Activated CD8-positive, alpha-beta T cell treated with anti-CD3 and anti-CD28 coated beads, Interleukin-2, amount 10 ng/mL, durations not matched to agents 7 days and 5 days (primary cell): ENCODE results near the gene SLIT1. TPM values are rescaled to one million over a fixed set of nuclear protein-coding genes. Genes with fewer than 3 reads are reported as not detected.

ENCODE experiments used
- ATAC-seq: fragments of 150-1000 bp; cut with Tn5 transposase; one replicate; pipeline ENCODE4 v1.10.0; 2021; ENCODE audit warnings: moderate library complexity
- CTCF ChIA-PET: fragments of 350-600 bp; sonication (Branson Sonifier 250); formaldehyde crosslinking; loops from one replicate; lab custom pipeline; 2021; ENCODE audit warnings: antibody characterized with exemption; lab: Charles Lee
- POLR2A ChIA-PET: fragments of 350-600 bp; sonication (Branson Sonifier 250); formaldehyde crosslinking; loops from one replicate; lab custom pipeline; 2021; ENCODE audit warnings: antibody characterized with exemption; lab: Charles Lee
- DNase-seq: peaks from one replicate; pipeline ENCODE4 v3.0.0-alpha.2; 2020
- H3K27ac Mint-ChIP-seq: one replicate; pipeline ENCODE4 v1.8.0; 2021; ENCODE audit warnings: mild to moderate bottlenecking, mixed read lengths
- H3K27me3 Mint-ChIP-seq: one replicate; pipeline ENCODE4 v1.8.0; 2021; ENCODE audit warnings: low read depth, mixed read lengths
- H3K36me3 Mint-ChIP-seq: one replicate; pipeline ENCODE4 v1.8.0; 2021; ENCODE audit warnings: low read depth, mixed read lengths
- H3K4me1 Mint-ChIP-seq: one replicate; pipeline ENCODE4 v1.8.0; 2021; ENCODE audit warnings: low read depth, mixed read lengths
- H3K4me3 Mint-ChIP-seq: one replicate; pipeline ENCODE4 v1.8.0; 2021; ENCODE audit warnings: mild to moderate bottlenecking, mixed read lengths
- H3K9me3 Mint-ChIP-seq: one replicate; pipeline ENCODE4 v1.8.0; 2022; ENCODE audit warnings: mixed read lengths; ENCODE audit not compliant: insufficient read depth
- total RNA-seq, 2 experiments: library from RNA; stranded (reverse); gene quantifications; one replicate each; pipeline ENCODE4 v1.2.3, GENCODE V29; 2021

SLIT1 gene
- total RNA-seq, 2 experiments from 2014 or later, result 0.70 to 0.71 TPM

DNA sequence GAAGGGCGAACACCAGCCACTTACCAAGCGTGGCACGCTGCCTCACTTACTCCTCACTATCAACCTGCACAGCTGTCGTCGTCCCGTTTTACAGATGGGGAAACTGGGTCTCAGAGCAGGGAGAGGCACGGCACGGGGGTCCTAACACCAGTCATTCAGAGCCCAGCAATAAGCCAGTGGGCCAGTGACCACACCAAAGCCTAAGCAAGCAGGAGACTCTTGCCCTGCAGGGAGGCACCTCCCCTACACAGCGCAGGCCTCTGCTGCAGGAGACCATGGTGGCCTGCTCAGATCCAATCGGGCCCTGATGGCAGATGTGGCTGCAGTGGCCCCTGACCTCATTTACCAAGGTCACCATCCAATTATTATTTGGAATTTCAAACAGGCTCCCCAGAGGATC, 4.8 kb downstream of the SLIT1 start:
- H3K4me1 Mint-ChIP-seq, result peaks cover 4% of the 10 kb centered on the region
- no peaks in the 10 kb centered on the region for H3K36me3 Mint-ChIP-seq
- no peaks in the 10 kb centered on the region for H3K9me3 Mint-ChIP-seq
- DNase-seq (no peak), ATAC-seq (no peak)
- no peak overlapping the region for H3K27ac Mint-ChIP-seq
- H3K27me3 Mint-ChIP-seq, result peaks cover 47% of the 10 kb centered on the region
- ChIA-PET POLR2A (interaction anchor here (0.6 kb wide), 1 partner anchor 129 kb away, joined by 3 read pairs; no protein-coding TSS in a partner anchor), CTCF (interaction anchor here (2.9 kb wide), 1 partner anchor 16 kb away, joined by 11 read pairs; no protein-coding TSS in a partner anchor)
- no peak overlapping the region for H3K4me3 Mint-ChIP-seq

DNA sequence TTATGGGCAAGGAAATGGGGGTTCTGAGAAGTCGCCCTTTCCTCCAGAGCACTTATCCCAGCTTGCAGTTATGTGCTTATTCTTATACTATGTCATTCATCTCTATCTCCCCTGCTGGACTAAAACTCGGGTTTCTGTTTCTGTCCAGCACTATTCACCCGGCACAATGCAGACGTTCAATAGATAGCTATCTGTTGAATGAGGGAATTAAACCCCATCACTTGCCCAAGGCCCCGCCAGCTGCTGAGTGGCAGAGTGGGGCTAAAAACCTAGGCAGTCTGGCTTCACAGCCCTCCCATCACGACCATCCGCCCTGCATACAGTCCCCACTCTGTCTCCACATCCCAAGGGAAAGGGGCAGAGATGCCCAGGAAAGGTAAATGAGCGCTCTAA, 5.4 kb downstream of the SLIT1 start:
- CTCF ChIA-PET, result interaction anchor here (1.3 to 2.9 kb wide), 2 partner anchors 16 to 30 kb away, joined by 3 to 11 read pairs; no protein-coding TSS in a partner anchor
- Mint-ChIP-seq H3K4me3 (no peak overlapping the region), H3K4me1 (peaks cover 4% of the 10 kb centered on the region), H3K27me3 (peaks cover 47% of the 10 kb centered on the region), H3K27ac (no peak overlapping the region), H3K9me3 (no peaks in the 10 kb centered on the region), H3K36me3 (no peaks in the 10 kb centered on the region)
- DNase-seq (no peak), ATAC-seq (no peak)
- POLR2A ChIA-PET, result interaction anchor here (0.6 kb wide), 1 partner anchor 128 kb away, joined by 3 read pairs; no protein-coding TSS in a partner anchor

DNA sequence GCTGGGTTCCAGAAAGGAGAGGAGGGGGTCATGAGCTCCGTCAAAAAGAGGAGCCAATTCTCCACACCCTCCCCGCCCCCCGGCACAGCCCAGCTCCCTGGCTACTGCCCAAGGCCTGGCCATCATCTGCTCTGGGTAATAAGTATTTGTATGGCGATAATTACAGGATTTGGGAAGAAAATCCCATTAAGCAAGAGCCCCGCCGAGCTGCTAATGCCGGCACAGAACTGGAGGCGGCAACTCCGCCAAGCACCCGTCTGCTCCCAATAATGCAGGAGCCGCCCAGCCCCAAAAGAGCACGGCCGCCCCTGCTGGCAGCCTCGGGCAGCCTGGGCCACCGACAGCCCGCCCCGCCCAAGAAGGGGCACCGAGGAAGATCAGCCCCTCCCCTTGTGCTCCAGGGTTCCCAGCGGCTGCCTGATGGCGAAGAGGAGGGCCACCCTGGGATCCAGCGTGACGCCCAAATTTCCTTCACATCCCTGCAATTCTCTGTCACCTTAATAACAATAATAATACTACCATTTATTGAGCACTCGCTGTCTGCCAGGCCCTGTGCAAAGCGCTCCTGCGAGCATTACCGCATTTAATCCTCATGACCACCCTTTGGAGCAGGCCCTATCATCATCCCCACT, 5.9 kb downstream of the SLIT1 start:
- H3K9me3 Mint-ChIP-seq, result no peaks in the 10 kb centered on the region
- H3K36me3 Mint-ChIP-seq, result no peaks in the 10 kb centered on the region
- no peak overlapping the region for H3K4me3 Mint-ChIP-seq
- peaks cover 44% of the 10 kb centered on the region for H3K27me3 Mint-ChIP-seq
- ATAC-seq (no peak), DNase-seq (no peak)
- ChIA-PET POLR2A (no interaction called here), CTCF (interaction anchor here (1.3 to 2.9 kb wide), 3 partner anchors 17 to 31 kb away, joined by 3 to 11 read pairs (median 3); no protein-coding TSS in a partner anchor)
- peaks cover 2% of the 10 kb centered on the region for H3K4me1 Mint-ChIP-seq
- H3K27ac Mint-ChIP-seq, result no peak overlapping the region

DNA sequence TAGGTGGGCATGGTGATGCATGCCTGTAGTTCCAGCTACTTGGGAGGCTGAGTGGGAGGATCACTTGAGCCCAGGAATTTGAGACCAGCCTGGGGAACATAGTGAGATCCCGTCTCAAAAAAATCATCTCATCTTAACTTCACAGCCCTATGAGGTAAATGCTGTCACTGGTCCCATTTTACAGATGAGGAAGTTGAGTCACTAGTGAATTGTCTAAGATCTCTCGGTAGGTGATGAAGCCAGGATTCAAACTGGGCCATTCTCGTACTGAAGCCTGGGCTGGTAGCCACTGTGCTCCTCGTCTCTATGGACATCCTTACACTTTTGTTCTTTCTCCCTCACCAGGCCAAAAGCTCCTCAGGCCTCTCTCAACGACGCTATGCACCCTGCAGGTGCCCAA, 6.4 kb downstream of the SLIT1 start:
- ChIA-PET POLR2A (no interaction called here), CTCF (interaction anchor here (1.3 to 1.6 kb wide), 2 partner anchors 19 to 31 kb away, joined by 3 read pairs; no protein-coding TSS in a partner anchor)
- Mint-ChIP-seq H3K36me3 (no peaks in the 10 kb centered on the region), H3K27me3 (peaks cover 39% of the 10 kb centered on the region), H3K4me1 (no peaks in the 10 kb centered on the region), H3K27ac (no peak overlapping the region), H3K9me3 (no peaks in the 10 kb centered on the region), H3K4me3 (no peak overlapping the region)
- no peak for ATAC-seq
- DNase-seq, result no peak

DNA sequence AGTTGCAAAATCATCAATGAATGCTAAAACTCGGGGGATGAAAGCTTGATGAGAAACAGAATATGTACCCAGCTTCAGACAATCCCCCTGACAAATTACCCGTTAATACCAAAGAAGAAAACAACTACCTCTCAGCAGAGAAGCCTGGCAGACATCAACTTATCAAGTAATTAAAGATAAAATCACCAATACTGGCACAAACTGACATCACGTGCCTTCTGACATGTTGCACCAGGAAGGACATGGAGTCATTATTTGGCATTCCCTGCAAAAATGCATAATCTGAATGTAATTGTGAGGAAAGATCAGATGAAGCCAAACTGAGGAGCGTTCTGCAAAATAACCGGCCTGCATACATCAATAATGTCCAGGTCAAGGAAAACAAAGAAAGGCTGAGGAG, 7.7 kb downstream of the SLIT1 start:
- ChIA-PET CTCF (interaction anchor here (0.6 to 2.2 kb wide), 4 partner anchors 19 to 532 kb away, joined by 3 to 7 read pairs (median 6); no protein-coding TSS in a partner anchor), POLR2A (interaction anchor here (0.6 kb wide), 1 partner anchor 758 kb away, joined by 3 read pairs; no protein-coding TSS in a partner anchor)
- Mint-ChIP-seq H3K9me3 (no peaks in the 10 kb centered on the region), H3K27me3 (peaks cover 26% of the 10 kb centered on the region), H3K27ac (no peak overlapping the region), H3K4me3 (no peak overlapping the region), H3K4me1 (no peaks in the 10 kb centered on the region), H3K36me3 (no peaks in the 10 kb centered on the region)
- DNase-seq (no peak), ATAC-seq (no peak)

DNA sequence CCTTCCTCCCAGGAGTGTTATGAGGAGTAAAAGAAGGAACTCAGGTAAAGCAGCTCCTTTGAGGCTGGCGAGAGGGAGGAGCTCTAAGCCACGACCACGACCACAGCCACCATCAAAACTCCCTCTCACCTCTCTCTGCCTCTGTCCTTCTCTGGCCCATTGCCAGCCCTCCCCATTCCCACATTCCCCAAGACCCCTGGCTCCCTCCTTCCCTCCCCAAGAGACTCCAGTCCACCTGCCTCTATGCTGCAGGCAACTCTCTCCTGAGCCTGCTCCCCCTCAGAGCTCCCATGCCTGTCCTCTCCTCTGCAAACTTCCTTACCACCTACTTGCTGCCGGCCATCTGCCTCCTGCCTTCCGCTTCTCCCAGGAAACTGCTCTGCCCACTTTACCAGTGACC, 9.5 kb downstream of the SLIT1 start:
- ATAC-seq, result no peak
- no peaks in the 10 kb centered on the region for H3K4me1 Mint-ChIP-seq
- H3K27me3 Mint-ChIP-seq, result peaks cover 22% of the 10 kb centered on the region
- H3K4me3 Mint-ChIP-seq, result no peak overlapping the region
- ChIA-PET CTCF (interaction anchor here (2.0 to 2.2 kb wide), 2 partner anchors 20 to 104 kb away, joined by 6 to 7 read pairs; no protein-coding TSS in a partner anchor), POLR2A (no interaction called here)
- DNase-seq, result no peak
- H3K9me3 Mint-ChIP-seq, result no peaks in the 10 kb centered on the region
- H3K27ac Mint-ChIP-seq, result no peak overlapping the region
- H3K36me3 Mint-ChIP-seq, result no peaks in the 10 kb centered on the region

DNA sequence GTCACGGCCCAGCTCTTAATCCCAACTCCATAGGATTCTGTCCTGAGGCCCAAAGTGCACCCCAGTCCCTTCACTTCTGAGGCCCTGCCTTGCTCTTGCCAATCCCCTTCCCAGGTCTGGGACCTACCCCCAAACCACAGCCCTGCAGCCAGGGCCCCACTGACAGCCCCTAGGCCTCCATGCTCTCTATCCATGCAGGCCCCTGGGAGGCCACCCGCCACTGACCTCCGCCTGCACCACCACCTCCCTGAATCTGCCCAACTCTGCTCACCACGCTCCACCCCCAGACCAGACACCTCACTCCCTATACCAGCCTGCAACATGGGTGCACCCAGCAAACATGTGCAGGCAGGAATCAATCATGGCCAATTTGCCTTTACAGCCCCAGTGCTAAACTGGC, 10.2 kb downstream of the SLIT1 start:
- Mint-ChIP-seq H3K4me1 (no peaks in the 10 kb centered on the region), H3K27ac (no peak overlapping the region), H3K9me3 (no peaks in the 10 kb centered on the region), H3K27me3 (peaks cover 23% of the 10 kb centered on the region), H3K36me3 (no peaks in the 10 kb centered on the region), H3K4me3 (no peak overlapping the region)
- ChIA-PET POLR2A (no interaction called here), CTCF (no interaction called here)
- DNase-seq, result no peak
- no peak for ATAC-seq

DNA sequence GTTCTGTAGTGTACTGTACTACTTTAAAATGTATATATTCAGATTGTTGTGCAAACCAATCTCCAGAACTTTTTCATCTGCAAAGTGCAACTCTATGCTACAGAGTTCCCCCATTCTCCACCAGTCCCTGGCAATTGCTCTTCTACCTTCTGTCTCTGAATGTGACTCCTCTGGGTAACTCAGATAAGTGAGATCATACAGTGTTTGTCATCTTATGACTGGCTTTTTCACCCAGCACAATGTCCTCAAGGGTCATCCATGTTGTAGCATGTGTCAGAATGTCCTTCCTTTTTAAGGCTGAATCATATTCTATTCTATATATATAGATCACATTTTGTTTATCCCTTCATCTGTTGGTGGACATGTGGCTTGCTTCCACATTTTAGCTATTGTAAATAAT, 10.8 kb downstream of the SLIT1 start:
- ChIA-PET CTCF (interaction anchor here (2.1 kb wide), 1 partner anchor 22 kb away, joined by 7 read pairs; no protein-coding TSS in a partner anchor), POLR2A (no interaction called here)
- Mint-ChIP-seq H3K4me3 (no peak overlapping the region), H3K27me3 (peaks cover 17% of the 10 kb centered on the region), H3K4me1 (no peaks in the 10 kb centered on the region), H3K36me3 (no peaks in the 10 kb centered on the region), H3K27ac (no peak overlapping the region), H3K9me3 (no peaks in the 10 kb centered on the region)
- ATAC-seq (no peak), DNase-seq (no peak)

DNA sequence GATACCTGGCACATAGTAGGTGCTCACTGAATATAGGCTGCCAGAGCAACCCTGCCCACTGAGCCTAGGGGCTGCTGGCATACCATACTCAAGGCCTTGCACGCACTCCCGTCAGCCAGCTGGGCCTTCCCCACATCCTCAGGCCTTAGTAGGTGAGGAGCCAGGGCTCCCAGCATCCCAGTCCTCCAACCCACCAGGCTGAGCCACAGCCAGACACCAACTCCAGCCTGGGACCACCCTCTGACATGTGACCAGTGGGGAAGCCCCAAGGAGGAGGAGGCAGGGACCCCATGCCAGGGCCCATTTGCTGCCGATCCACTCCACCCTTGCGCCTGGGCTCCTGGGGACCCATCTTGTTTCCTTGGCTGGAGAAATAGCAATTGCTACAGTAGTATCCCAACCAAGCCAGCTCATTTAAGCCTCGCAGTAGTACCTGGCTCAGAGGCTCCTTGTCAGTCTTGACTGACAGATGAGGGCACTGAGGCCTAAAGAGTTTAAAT, 11.4 kb downstream of the SLIT1 start:
- ChIA-PET CTCF (interaction anchor here (2.1 kb wide), 1 partner anchor 23 kb away, joined by 7 read pairs; no protein-coding TSS in a partner anchor), POLR2A (no interaction called here)
- ATAC-seq (no peak), DNase-seq (no peak)
- Mint-ChIP-seq H3K36me3 (no peaks in the 10 kb centered on the region), H3K4me3 (no peak overlapping the region), H3K27me3 (peaks cover 15% of the 10 kb centered on the region), H3K27ac (no peak overlapping the region), H3K4me1 (no peaks in the 10 kb centered on the region), H3K9me3 (no peaks in the 10 kb centered on the region)

DNA sequence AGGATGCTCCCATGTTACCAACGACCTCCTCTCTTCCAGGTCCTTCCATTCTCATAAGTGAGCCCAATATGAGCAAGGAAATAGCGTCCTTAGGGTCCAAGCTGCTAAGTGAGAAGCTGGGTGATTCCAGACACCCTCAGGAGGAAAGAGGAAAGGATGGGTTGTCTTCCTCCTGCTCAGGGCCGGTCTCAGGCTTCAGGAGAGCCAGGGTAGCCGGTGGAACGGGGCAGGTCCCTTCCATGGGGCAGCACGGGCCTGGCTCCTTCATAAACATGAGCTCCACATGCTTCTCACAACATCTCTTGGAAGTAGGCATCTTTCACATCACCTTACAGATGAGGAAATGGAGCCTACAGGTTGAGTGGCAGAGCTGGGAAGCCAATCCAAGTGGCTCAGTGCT, 12.7 kb downstream of the SLIT1 start:
- ATAC-seq (no peak), DNase-seq (no peak)
- Mint-ChIP-seq H3K27ac (no peak overlapping the region), H3K36me3 (no peaks in the 10 kb centered on the region), H3K9me3 (no peaks in the 10 kb centered on the region), H3K27me3 (peaks cover 13% of the 10 kb centered on the region), H3K4me3 (no peak overlapping the region), H3K4me1 (no peaks in the 10 kb centered on the region)
- ChIA-PET POLR2A (no interaction called here), CTCF (interaction anchor here (2.1 kb wide), 1 partner anchor 24 kb away, joined by 7 read pairs; no protein-coding TSS in a partner anchor)

DNA sequence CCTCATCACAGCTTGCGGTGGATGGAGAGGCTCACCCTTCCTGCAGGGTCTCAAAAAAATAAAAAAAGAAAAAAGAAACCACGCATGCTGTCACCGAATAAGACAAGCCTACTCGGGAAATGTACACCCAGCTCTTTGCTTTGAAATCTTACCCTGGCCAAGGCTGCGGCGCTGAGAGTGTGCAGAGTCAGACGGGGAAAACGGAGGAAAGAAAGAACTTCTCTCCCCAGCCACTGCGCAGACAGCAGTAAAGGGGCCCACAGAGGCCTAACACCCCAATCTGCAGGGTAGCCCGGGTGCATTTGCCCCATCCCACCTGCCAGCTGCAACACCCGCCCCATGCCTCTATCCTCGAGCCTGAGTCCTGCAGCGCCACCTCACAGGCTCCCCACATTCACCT, 14.8 kb downstream of the SLIT1 start:
- no peak overlapping the region for H3K4me3 Mint-ChIP-seq
- POLR2A ChIA-PET, result no interaction called here
- no peaks in the 10 kb centered on the region for H3K36me3 Mint-ChIP-seq
- H3K4me1 Mint-ChIP-seq, result no peaks in the 10 kb centered on the region
- H3K27ac Mint-ChIP-seq, result no peak overlapping the region
- H3K27me3 Mint-ChIP-seq, result peaks cover 17% of the 10 kb centered on the region
- H3K9me3 Mint-ChIP-seq, result no peaks in the 10 kb centered on the region
- CTCF ChIA-PET, result interaction anchor here (1.4 kb wide), 1 partner anchor 98 kb away, joined by 4 read pairs; no protein-coding TSS in a partner anchor
- DNase-seq (no peak), ATAC-seq (no peak)
